Skeletal muscle satellite cell (primary cell): ENCODE data around the gene COMMD4. TPM values are rescaled to one million over a fixed set of nuclear protein-coding genes. Genes with fewer than 3 reads are reported as not detected.
"Not testable (repeated sequence)": the region's sequence is repeated elsewhere in the genome, so short reads cannot be mapped to it uniquely, and the experiment has no call there.

Experiments used
- H3K27me3 ChIP-seq: 2 replicates; pipeline ENCODE4 v1.7.0; 2013; ENCODE audit warnings: low read length; ENCODE audit not compliant: control insufficient read depth, insufficient read depth
- H3K36me3 ChIP-seq: 2 replicates; pipeline ENCODE4 v1.7.0; 2013; ENCODE audit warnings: mild to moderate bottlenecking, control low read depth, low read length; ENCODE audit not compliant: insufficient read depth
- H3K4me1 ChIP-seq: 2 replicates; pipeline ENCODE4 v1.7.0; 2013; ENCODE audit warnings: low read length; ENCODE audit not compliant: control insufficient read depth, insufficient read depth
- H3K4me2 ChIP-seq: 2 replicates; pipeline ENCODE4 v1.7.0; 2013; ENCODE audit warnings: mild to moderate bottlenecking, low read length
- H3K4me3 ChIP-seq: 2 replicates; pipeline ENCODE4 v1.7.0; 2013; ENCODE audit warnings: low read length
- H3K9ac ChIP-seq: 2 replicates; pipeline ENCODE4 v1.7.0; 2013; ENCODE audit warnings: mild to moderate bottlenecking, low read depth, low read length, moderate library complexity
- H3K9me3 ChIP-seq: replicated peaks from 2 replicates; pipeline ENCODE4 v1.7.0; 2013; ENCODE audit warnings: mild to moderate bottlenecking, control low read depth, low read length
- total RNA-seq: library from RNA; depleted of rRNA; stranded (reverse); fragments of >200 nt; gene quantifications from 2 replicates; pipeline ENCODE4 v1.2.3, GENCODE V29; 2012; rRNA removed

The COMMD4 gene
- 54.6 and 96.3 TPM in 2 replicates for total RNA-seq

DNA sequence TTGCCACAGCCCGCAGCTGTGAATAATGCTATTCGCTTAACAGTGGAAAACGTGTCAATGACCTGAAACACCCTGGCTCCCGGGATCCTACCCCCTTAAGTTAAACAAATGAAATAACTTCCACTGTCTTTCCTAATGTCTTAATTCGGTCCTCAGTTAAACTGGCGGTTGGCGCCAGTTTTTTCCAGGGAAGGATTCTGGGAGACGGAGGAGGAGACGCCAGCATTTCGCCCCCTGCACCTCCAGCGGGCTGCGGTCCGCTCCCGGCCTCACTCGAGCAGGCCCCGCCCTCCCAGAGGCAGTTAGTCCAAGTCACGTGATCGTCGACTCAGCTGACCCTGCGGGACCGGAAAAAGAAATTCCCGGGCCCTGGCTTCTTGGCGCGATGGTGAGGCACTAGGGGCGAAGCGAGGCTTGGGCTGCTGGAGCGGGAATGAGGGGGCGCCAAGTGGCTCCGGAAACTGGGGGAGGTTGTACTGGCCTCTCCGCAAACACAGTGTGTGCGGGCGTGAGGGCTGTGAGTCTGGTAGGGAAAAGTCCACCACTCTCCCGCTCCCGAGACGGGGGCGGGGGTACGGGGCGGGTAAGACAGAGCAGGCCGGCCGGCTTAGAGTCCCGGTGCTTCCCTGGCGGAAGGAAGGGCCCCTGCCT lies at the start of gene COMMD4:
Gene COMMD4 (plus strand): TSS at position 359 of the 651 bp plus-strand sequence. CDS start 27 bp downstream, at position 386.
- Histone ChIP-seq H3K9ac (peak within 1 kb of the TSS; percentile 88), H3K4me2 (peak within 1 kb of the TSS; percentile 87), H3K4me3 (peak within 1 kb of the TSS; percentile 81), H3K27me3 (no peaks in the 10 kb centered on the region), H3K4me1 (peaks cover 12% of the 10 kb centered on the region), H3K9me3 (no peaks in the 10 kb centered on the region), H3K36me3 (peaks cover 17% of the 10 kb centered on the region)

DNA sequence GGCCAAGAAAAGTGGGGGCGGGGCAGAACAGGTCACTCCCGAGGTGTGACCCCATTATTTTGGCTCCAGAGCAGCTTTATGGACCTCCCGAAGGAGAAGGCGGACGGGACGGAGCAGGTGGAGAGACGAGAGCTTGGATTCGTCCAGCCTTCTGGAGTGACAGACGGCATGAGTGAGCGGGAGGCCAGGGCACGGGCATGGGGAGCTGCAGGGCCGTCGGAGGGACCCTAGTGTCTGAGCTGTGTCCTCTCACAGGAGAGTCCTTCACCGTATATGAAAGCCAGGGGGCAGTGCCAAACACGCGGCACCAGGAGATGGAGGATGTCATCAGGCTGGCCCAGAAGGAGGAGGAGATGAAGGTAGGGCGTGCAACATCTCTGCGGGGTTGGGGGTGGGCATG lies 42.2 kb upstream of the COMMD4 start:
- H3K9me3 ChIP-seq, H3K4me1 ChIP-seq, H3K36me3 ChIP-seq, H3K9ac ChIP-seq, H3K4me3 ChIP-seq, H3K27me3 ChIP-seq, H3K4me2 ChIP-seq: not testable (repeated sequence)

DNA sequence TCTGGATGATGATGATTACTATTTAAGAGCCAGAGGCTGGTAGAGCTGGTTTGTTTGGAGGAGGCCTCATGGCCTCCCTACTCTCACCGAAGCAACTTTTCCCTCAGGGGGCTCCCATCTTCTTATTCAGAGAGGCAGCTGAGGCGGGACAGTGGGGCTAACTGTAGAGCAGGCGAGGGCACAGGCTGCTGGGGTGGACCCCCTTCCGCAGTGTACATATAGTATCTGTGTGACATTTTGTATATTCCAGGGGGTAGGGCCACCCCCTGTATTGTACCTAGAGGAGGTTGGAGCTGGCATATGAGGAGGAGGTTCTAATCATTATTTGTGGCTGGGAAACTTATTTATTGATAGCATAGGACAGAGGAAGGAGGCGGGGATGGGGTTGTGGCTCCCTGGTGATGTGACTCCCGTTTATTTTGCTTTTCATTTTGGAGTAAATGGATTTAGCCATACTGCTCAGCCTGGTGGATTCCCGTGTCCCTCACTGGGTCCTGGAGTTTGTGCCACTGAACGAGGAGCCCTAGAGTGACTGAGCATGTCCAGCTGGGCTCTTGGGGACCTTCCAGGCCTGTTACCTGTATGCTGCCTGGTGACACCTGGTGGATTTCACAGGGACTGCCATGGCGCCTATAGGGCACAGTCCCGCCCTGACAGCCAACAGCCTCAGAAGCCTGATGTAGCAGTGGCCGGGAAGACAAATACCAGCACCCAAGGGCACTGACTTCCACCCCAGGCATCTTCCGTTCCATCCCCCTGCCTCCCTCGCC lies 37.1 kb upstream of the COMMD4 start:
- H3K36me3 ChIP-seq, H3K4me1 ChIP-seq, H3K27me3 ChIP-seq, H3K4me2 ChIP-seq, H3K4me3 ChIP-seq, H3K9me3 ChIP-seq, H3K9ac ChIP-seq: not testable (repeated sequence)

DNA sequence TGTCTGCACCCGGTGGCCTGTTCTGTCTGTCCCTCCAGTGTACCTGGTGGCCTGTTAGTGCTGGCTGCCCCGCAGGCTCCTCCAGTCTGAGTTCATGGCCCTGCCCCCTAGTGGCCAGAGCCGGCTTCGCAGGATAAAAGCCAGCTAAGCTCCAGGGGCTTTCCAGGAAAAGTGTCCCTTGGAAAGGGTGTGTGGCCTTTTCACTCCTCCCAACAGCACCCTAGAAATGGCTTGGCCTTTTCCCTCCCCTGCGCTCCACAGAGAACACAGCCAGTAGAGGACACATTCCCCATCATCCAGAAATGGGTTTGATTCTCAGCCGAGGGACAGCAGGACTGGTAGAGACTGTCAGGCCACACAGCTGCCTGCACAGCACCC lies 36.6 kb upstream of the COMMD4 start:
- not testable (repeated sequence) for H3K36me3 ChIP-seq, H3K4me2 ChIP-seq, H3K9me3 ChIP-seq, H3K4me3 ChIP-seq, H3K27me3 ChIP-seq, H3K9ac ChIP-seq, H3K4me1 ChIP-seq

DNA sequence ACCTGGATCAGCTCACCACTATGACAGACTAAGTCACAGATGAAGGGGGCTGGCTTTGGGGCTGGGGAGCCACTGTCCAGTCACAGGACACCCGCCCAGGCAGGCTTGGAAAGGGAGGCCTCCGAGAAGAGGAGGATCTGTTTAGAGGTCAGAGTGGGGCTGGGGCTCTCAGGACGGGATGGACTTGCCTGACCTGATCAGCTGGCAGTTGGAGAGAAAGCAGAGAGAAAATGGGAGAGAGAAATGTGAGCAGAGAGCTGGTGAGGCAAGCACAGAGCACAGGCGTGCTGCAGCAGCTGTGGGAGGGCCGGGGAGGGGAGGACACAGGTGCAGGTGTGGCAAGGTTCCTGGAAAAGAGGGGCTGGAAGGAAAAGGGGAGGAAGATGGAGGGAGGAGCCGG lies 35.8 kb upstream of the COMMD4 start:
- H3K4me1 ChIP-seq, H3K4me2 ChIP-seq, H3K36me3 ChIP-seq, H3K4me3 ChIP-seq, H3K9ac ChIP-seq, H3K9me3 ChIP-seq: not testable (repeated sequence)
- H3K27me3 ChIP-seq, result peaks cover 15% of the 10 kb centered on the region

DNA sequence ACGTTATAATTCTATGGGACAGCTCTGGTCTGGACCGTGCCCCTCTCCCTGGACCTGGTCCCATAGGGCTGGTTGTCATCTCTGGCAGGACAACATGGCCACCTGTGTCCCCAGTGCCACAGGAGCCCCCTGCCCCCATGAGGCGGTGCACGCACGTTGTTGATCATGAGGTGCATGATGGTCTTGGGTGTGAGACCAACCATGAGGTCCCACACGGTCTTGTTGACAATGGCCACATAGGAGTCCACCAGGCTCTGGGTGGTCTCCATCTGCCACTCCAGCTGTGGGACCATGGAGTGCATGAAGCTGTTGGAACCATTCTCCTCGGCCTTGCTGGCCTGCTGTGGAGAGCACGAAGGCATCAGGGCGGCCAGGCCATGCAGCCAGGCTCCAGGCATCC lies 33.5 kb upstream of the COMMD4 start:
- H3K4me1 ChIP-seq, result no peaks in the 10 kb centered on the region
- peaks cover 32% of the 10 kb centered on the region for H3K27me3 ChIP-seq
- no peaks in the 10 kb centered on the region for H3K36me3 ChIP-seq
- no peak overlapping the region for H3K4me3 ChIP-seq
- H3K9ac ChIP-seq, result no peak overlapping the region
- H3K9me3 ChIP-seq, result no peaks in the 10 kb centered on the region
- H3K4me2 ChIP-seq, result no peak overlapping the region

DNA sequence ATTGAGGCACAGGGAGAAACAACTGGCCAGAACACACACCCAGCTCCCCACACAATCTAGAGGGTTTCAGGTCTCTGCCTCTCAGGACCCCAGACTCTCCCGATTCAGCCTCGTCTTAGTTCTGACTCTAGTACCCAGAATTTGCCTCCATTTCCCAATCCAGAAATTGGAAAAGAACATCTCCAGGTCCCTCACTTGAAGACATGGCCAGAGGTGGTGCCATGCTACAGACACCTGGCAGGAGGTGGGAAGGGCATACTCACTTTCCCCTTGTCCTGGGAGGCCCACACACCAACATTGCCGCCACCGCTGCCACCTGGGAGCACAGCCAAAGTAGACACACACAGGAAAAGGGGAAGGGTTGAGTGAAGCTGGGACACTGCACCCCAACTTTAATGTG lies 33.1 kb upstream of the COMMD4 start:
- H3K9ac ChIP-seq, H3K4me1 ChIP-seq, H3K4me3 ChIP-seq, H3K36me3 ChIP-seq, H3K9me3 ChIP-seq, H3K4me2 ChIP-seq: not testable (repeated sequence)
- peaks cover 37% of the 10 kb centered on the region for H3K27me3 ChIP-seq

DNA sequence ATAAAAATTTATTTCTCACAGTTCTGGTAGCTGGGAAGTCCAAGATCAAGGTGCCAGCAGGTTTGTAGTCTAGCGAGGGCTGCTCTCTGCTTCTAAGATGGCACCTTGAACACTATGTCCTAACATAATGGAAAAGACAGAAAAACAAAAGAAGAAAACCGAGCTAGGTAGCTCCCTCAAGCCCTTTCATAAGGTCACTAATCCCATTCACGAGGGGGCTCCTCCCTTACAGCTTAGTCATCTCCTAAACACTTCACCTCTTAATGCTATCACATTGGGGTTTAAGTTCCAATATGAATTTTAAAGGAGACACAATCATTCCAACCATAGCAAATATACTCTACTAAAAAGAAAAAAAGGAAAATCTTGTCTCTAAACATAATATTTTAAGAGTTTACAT lies 29.7 kb upstream of the COMMD4 start:
- Histone ChIP-seq H3K4me2 (no peak overlapping the region), H3K9me3 (no peaks in the 10 kb centered on the region), H3K4me3 (no peak overlapping the region), H3K27me3 (peaks cover 59% of the 10 kb centered on the region), H3K9ac (no peak overlapping the region), H3K36me3 (no peaks in the 10 kb centered on the region), H3K4me1 (no peaks in the 10 kb centered on the region)

DNA sequence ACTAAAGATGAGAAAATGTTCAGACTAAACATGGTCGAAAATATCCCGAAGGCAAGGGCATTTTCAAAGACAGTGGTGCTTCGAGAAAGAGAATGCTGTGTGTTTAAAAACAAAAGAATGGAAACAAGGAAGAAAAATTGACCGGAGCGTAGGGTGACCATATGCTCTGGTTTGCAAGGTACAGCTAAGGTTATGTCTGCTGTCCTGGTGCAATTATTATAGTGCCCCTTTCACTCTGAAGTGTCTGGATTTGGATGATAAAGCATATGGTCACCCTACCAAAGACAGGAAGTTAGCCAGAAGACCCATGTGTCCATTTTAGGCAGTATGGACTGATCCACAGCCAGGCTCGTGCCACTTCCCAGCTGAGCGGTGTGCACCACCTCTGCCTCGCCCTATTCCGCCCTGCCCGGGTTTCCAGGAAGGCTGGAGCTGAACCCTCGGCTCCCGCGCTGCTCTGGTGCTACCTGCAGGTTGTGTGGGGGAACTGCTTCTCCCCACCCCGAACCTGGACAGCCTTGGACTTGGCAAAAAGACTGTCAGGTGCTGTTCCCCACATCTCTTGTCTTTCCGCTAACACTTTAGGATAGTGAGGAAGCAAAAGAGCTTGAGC lies 28.0 kb upstream of the COMMD4 start:
- Histone ChIP-seq H3K4me2 (no peak overlapping the region), H3K9ac (no peak overlapping the region), H3K9me3 (no peaks in the 10 kb centered on the region), H3K4me1 (peaks cover 2% of the 10 kb centered on the region), H3K36me3 (no peaks in the 10 kb centered on the region), H3K4me3 (no peak overlapping the region), H3K27me3 (peaks cover 60% of the 10 kb centered on the region)

DNA sequence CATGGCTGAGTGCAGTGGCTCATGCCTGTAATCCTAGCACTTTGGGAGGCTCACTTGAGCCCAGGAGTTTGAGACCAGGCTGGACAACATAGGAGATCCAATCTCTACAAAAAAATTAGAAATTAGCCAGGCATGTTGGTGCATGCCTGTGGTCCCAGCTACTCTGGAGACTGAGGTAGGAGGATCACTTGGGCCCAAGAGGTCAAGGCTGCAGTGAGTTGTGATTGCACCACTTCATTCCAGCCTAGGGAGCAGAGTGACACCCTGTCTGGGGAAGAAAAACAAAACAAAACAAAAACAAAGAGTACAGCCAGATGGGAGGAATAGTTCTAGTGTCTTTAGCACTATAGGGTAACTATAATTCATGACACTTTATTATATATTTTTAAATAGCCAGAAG lies 26.2 kb upstream of the COMMD4 start:
- H3K27me3 ChIP-seq, result peaks cover 48% of the 10 kb centered on the region
- no peak overlapping the region for H3K4me3 ChIP-seq

DNA sequence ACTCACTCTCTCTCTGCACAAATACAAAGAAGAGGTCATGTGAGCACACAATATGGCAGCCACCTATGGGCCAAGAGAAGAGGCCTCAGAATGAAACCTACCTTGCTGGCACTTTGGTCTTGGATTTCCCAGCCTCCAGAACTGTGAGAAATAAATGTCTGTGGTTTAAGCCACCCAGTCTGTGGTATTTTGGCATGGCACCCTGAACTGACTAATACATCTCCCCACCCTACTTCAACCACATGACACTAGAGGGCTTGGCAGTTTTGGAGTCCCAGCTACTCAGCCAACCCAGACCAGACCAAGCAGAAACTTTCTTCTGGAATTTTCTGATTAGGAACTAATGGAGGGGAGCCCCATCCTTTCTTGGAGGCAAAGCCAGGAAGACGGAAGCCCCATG lies 23.3 kb upstream of the COMMD4 start:
- not testable (repeated sequence) for H3K4me1 ChIP-seq, H3K9me3 ChIP-seq, H3K36me3 ChIP-seq, H3K9ac ChIP-seq, H3K4me2 ChIP-seq, H3K4me3 ChIP-seq
- H3K27me3 ChIP-seq, result peaks cover 36% of the 10 kb centered on the region

More for the DNA sequence above, 26.2 kb upstream of the COMMD4 start:
- Histone ChIP-seq H3K9ac (no peak overlapping the region), H3K4me1 (peaks cover 3% of the 10 kb centered on the region), H3K36me3 (no peaks in the 10 kb centered on the region), H3K4me2 (no peak overlapping the region), H3K9me3 (no peaks in the 10 kb centered on the region)
